Keratinocyte (primary cell): ENCODE measurements around the gene BABAM2.

ENCODE experiments used
- CTCF ChIP-seq, 3 experiments: IDR thresholded peaks in 1 of 3; conservative IDR thresholded peaks in 1 of 3; optimal IDR thresholded peaks in 1 of 3; 2 replicates in 2 of 3; 3 replicates in 1 of 3; pipeline versions ENCODE3 to v1.5.1; 2011; ENCODE audit warnings: low read length in 3 of 3, mild to moderate bottlenecking in 3 of 3, moderate library complexity in 2 of 3, control low read depth in 1 of 3, inconsistent platforms in 1 of 3; ENCODE audit not compliant: insufficient read depth in 2 of 3; ENCODE audit errors: extremely low read depth in 1 of 3
- EZH2 ChIP-seq: IDR thresholded peaks from one replicate; pipeline ENCODE4 v1.6.1; 2012; ENCODE audit warnings: inconsistent platforms, mild to moderate bottlenecking, low read length, moderate library complexity

- no peak for TF ChIP-seq CTCF (optimal IDR thresholded peaks at IDR 0.05 in 1 of 3, IDR thresholded peaks at IDR 0.05 in 1 of 3, conservative IDR thresholded peaks at IDR 0.05 in 1 of 3; ENCODE audit: extremely low read depth in 1 of 3, insufficient read depth in 2 of 3, low read length in 3 of 3)
- no peak for TF ChIP-seq EZH2
These were observed 303.3 kb downstream of the BABAM2 start for GRCh38 chr2:28193630-28194403.
